ENCODE measurements around the gene DCAKD. TPM values are rescaled to one million over a fixed set of nuclear protein-coding genes. Genes with fewer than 3 reads are reported as not detected.

Gene DCAKD
- total RNA-seq, 4 donors from 2014 or later, result 19.7 to 44.5 (median 29.8) TPM

DNA sequence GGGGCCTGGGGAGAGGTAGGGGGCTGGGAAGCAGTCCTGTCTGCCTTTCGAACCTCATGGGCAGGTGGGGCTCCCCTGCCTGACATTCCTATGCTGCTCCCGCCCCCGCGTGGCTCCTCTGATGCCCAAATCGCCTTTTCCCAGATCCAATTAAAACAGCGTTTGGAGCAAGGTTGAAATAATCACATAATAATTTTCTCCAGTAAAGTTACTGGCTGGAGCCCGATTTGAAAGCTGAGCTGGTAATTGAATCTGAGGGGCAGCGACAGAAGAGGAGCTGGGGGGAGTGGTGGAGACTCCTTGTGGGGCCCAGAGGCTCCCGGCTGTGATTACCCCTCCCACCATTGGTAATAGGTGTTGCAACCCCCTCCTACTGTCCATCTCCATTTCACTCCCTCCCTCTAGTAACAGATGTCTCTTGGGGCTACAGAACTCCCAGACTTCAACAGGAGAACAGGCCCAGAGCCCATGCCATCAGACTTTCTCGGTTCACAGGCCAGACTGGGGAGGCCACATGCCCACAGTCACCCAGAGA, 44.4 kb downstream of the DCAKD start:
- TF ChIP-seq, protein P1, sequence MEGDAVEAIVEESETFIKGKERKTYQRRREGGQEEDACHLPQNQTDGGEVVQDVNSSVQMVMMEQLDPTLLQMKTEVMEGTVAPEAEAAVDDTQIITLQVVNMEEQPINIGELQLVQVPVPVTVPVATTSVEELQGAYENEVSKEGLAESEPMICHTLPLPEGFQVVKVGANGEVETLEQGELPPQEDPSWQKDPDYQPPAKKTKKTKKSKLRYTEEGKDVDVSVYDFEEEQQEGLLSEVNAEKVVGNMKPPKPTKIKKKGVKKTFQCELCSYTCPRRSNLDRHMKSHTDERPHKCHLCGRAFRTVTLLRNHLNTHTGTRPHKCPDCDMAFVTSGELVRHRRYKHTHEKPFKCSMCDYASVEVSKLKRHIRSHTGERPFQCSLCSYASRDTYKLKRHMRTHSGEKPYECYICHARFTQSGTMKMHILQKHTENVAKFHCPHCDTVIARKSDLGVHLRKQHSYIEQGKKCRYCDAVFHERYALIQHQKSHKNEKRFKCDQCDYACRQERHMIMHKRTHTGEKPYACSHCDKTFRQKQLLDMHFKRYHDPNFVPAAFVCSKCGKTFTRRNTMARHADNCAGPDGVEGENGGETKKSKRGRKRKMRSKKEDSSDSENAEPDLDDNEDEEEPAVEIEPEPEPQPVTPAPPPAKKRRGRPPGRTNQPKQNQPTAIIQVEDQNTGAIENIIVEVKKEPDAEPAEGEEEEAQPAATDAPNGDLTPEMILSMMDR (IDR thresholded peaks at IDR 0.05; ENCODE audit: low read depth), result no peak

DNA sequence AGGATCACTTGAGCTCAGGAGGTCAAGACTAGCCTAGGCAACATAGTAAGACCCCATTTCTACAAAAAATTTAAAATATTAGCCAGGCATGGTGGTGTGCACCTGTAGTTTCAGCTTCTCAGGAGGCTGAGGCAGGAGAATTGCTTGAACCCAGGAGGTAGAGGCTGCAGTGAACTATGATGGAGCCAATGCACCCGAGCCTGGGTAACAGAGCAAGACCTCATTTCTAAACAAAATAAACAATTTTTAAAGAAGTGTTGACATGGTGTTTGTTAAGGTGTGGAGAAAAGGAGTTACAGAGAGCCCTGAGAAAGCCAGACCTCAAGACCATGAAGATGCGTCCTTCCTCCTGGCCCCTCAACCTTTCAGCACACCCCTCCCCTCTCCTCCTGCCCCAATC, 45.7 kb downstream of the DCAKD start:
- TF ChIP-seq, protein P1 (IDR thresholded peaks at IDR 0.05; ENCODE audit: low read depth), result no peak

DNA sequence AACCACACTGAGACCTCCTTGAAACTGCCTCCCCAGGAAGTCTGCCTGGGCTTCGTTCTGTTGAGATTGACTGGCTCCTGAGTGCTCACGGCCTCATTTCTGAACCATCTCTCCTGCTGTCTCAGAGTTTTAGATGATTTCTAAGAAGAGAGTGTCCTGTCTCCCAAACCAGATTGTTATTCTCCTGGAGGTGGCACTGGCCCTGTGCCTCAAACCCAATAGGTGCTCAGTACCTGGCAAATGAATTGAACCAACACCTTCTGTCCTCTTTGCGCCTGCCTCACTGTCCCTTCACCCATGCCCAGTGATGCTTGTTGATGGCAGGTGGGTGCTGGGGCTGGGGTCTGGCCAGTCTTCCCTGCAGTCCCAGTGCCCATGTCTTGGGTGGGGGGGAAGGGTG, 47.0 kb downstream of the DCAKD start:
- TF ChIP-seq, protein P1 (IDR thresholded peaks at IDR 0.05; ENCODE audit: low read depth), result no peak

DNA sequence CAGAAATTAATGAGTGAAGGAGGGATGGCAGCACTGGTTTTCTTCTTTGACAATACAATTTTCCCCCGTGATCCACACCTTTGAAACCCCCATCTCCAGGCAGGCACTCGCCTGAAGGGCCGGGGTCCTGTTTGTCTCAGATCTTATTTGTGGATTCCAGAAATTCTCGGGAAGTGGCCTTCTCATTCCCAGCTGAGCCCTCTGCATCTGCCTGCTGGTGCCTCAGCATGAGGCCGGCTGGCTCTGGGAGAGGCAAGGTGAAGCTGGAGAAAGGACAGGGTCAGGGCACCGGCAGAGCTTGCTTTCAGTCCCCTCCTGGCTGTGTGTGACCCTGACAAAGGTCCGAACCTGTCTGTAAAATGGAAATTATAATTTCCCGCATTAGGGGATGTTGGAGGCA, 47.6 kb downstream of the DCAKD start:
- TF ChIP-seq, protein P1 (IDR thresholded peaks at IDR 0.05; ENCODE audit: low read depth), result no peak

DNA sequence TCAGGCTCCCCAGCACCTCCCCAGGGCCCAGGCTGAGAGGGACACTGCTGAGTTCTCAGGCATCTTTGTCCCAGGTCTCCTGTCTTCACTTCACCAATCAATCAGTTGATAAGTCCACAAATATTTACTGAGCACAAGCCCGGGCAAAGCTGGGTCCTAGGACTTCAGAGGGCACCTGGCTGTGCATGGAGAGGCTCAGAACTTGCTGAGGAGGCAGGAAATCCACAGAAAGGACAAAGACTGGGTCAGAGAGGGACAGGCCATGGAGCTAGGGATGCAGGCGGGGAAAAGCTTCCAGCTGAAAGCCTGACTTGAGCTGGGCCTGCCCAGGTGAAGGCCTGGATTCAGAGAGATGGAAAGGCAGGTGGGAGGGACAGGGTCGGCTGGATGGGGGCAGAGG, 50.1 kb downstream of the DCAKD start:
- TF ChIP-seq, protein P1 (IDR thresholded peaks at IDR 0.05; ENCODE audit: low read depth), result no peak

DNA sequence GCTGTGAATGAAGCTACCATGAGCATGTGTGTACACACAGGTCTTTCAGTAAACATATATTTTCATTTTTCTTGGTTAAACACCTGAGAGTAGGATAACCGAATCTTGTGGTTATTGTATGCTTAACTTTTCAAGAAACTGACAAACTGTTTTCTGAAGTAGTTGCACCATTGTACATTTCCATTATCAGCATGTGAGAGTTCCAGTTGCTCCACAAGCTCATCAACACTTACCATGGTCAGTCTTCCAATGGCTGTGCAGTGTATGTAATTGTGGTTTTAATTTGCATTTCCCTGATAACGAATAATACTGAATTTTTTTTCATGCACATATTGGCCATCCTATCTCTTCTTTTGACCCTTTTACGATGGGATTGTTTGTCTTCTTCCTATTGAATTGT, 52.0 kb downstream of the DCAKD start:
- TF ChIP-seq, protein P1 (IDR thresholded peaks at IDR 0.05; ENCODE audit: low read depth), result no peak

DNA sequence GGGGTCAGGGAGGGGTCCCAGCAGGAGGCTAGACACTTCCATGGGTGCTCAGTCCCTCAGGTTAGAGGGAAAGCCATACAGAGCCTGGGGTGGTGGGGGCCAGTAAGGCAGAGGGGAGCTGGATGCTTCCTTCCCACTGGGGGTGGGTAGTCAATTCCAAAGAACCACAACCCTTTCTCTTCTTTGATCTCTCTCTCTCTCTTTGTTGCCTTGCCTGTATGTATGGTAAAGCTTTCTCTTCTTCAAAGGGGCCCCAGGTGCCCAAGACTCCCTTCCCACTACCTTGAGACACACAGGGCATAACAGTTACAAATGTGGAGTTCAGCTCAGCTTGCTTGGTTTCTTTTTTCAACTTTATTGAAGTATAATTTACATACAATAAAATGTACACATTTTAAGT, 52.8 kb downstream of the DCAKD start:
- TF ChIP-seq, protein P1 (IDR thresholded peaks at IDR 0.05; ENCODE audit: low read depth), result no peak
